22Rv1 (cell line): Measurements from ENCODE around the gene AP1B1.

Source experiments
- CTCF ChIP-seq: fragments of 450-650 bp; IDR thresholded peaks from 2 replicates; pipeline ENCODE4 v1.5.1; 2017; ENCODE audit warnings: mild to moderate bottlenecking
- ZFX ChIP-seq: fragments of 450-650 bp; IDR thresholded peaks from 2 replicates; pipeline ENCODE4 v1.6.1; 2017; ENCODE audit warnings: antibody characterized with exemption, borderline replicate concordance

GRCh38 chr22:29433856-29434255, 45.5 kb upstream of the AP1B1 start:
- TF ChIP-seq CTCF, result no peak
- no peak for TF ChIP-seq ZFX
